HG03469 (cell line): ENCODE data around the gene GPR162.
"Not testable (repeated sequence)": the region's sequence is repeated elsewhere in the genome, so short reads cannot be mapped to it uniquely, and the experiment has no call there.

Source experiments
- ATAC-seq: cut with Tn5 transposase; IDR thresholded peaks from one replicate; pipeline ENCODE4 v1.9.1; 2021; ENCODE audit warnings: mild to moderate bottlenecking, moderate library complexity, moderate number of reproducible peaks; ENCODE audit not compliant: unreplicated experiment

GPR162 gene

GRCh38 chr12:6871052-6871957 is 49.7 kb downstream of the GPR162 start:
- ATAC-seq: no peak

- ATAC-seq: peak; percentile 24
Observed at GRCh38 chr12:6872073-6873048, 50.7 kb downstream of the GPR162 start.

GRCh38 chr12:6873094-6874014 is 51.7 kb downstream of the GPR162 start, which contains the start of gene SPSB2:
TSS of gene SPSB2 (minus strand) at chr12:6873303. CDS start at chr12:6872901, 402 bp downstream.
- peak; percentile 53 for ATAC-seq

GRCh38 chr12:6874015-6874368 is 52.4 kb downstream of the GPR162 start:
- ATAC-seq: not testable (repeated sequence)
